ENCODE measurements around the gene RNF41. TPM values are rescaled to one million over a fixed set of nuclear protein-coding genes. Genes with fewer than 3 reads are reported as not detected.
A peak's percentile ranks its signal among the peaks of the same experiment; 100 is the strongest.

Gene RNF41
- total RNA-seq, 1 experiment from 2014 or later: 57.4 TPM

DNA sequence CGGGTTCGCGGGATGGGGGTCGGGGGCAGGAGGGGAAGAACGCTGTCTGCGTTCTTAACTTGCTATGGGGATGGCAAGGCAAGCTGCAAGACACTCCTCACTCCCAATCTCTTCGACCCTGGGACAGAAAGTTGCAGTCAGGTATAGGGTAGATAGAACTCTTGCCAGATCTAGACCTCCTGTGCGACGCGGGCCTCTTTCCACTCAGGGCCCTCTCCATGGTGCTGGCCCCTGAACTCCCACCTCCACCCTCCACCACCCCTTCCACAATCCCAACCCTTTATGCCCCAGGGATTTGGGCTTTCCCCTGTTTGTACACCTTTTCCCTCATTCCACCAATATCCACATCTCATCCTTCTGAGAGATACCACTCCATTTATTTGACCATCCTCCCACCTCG lies 3.2 kb upstream of the RNF41 start (continued):
- TF ChIP-seq, protein P1, sequence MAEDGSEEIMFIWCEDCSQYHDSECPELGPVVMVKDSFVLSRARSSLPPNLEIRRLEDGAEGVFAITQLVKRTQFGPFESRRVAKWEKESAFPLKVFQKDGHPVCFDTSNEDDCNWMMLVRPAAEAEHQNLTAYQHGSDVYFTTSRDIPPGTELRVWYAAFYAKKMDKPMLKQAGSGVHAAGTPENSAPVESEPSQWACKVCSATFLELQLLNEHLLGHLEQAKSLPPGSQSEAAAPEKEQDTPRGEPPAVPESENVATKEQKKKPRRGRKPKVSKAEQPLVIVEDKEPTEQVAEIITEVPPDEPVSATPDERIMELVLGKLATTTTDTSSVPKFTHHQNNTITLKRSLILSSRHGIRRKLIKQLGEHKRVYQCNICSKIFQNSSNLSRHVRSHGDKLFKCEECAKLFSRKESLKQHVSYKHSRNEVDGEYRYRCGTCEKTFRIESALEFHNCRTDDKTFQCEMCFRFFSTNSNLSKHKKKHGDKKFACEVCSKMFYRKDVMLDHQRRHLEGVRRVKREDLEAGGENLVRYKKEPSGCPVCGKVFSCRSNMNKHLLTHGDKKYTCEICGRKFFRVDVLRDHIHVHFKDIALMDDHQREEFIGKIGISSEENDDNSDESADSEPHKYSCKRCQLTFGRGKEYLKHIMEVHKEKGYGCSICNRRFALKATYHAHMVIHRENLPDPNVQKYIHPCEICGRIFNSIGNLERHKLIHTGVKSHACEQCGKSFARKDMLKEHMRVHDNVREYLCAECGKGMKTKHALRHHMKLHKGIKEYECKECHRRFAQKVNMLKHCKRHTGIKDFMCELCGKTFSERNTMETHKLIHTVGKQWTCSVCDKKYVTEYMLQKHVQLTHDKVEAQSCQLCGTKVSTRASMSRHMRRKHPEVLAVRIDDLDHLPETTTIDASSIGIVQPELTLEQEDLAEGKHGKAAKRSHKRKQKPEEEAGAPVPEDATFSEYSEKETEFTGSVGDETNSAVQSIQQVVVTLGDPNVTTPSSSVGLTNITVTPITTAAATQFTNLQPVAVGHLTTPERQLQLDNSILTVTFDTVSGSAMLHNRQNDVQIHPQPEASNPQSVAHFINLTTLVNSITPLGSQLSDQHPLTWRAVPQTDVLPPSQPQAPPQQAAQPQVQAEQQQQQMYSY (CRISPR knock-in tag; IDR thresholded peaks at IDR 0.05): no peak
- TF ChIP-seq FOXJ3 (CRISPR knock-in tag; IDR thresholded peaks at IDR 0.05; ENCODE audit: borderline replicate concordance): no peak
- no peak for TF ChIP-seq MYBL2 (CRISPR knock-in tag; IDR thresholded peaks at IDR 0.05)
- TF ChIP-seq GRHL2 (CRISPR knock-in tag; IDR thresholded peaks at IDR 0.05; ENCODE audit: insufficient replicate concordance, severe bottlenecking): no peak
- TF ChIP-seq, protein P2, sequence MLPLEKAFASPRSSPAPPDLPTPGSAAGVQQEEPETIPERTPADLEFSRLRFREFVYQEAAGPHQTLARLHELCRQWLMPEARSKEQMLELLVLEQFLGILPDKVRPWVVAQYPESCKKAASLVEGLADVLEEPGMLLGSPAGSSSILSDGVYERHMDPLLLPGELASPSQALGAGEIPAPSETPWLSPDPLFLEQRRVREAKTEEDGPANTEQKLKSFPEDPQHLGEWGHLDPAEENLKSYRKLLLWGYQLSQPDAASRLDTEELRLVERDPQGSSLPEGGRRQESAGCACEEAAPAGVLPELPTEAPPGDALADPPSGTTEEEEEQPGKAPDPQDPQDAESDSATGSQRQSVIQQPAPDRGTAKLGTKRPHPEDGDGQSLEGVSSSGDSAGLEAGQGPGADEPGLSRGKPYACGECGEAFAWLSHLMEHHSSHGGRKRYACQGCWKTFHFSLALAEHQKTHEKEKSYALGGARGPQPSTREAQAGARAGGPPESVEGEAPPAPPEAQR (CRISPR knock-in tag; IDR thresholded peaks at IDR 0.05): no peak
- TF ChIP-seq, protein P3, sequence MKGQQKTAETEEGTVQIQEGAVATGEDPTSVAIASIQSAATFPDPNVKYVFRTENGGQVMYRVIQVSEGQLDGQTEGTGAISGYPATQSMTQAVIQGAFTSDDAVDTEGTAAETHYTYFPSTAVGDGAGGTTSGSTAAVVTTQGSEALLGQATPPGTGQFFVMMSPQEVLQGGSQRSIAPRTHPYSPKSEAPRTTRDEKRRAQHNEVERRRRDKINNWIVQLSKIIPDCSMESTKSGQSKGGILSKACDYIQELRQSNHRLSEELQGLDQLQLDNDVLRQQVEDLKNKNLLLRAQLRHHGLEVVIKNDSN (CRISPR knock-in tag; IDR thresholded peaks at IDR 0.05): no peak
- TF ChIP-seq, protein P4, sequence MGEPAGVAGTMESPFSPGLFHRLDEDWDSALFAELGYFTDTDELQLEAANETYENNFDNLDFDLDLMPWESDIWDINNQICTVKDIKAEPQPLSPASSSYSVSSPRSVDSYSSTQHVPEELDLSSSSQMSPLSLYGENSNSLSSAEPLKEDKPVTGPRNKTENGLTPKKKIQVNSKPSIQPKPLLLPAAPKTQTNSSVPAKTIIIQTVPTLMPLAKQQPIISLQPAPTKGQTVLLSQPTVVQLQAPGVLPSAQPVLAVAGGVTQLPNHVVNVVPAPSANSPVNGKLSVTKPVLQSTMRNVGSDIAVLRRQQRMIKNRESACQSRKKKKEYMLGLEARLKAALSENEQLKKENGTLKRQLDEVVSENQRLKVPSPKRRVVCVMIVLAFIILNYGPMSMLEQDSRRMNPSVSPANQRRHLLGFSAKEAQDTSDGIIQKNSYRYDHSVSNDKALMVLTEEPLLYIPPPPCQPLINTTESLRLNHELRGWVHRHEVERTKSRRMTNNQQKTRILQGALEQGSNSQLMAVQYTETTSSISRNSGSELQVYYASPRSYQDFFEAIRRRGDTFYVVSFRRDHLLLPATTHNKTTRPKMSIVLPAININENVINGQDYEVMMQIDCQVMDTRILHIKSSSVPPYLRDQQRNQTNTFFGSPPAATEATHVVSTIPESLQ (CRISPR knock-in tag; IDR thresholded peaks at IDR 0.05): no peak
- TF ChIP-seq, protein P5, sequence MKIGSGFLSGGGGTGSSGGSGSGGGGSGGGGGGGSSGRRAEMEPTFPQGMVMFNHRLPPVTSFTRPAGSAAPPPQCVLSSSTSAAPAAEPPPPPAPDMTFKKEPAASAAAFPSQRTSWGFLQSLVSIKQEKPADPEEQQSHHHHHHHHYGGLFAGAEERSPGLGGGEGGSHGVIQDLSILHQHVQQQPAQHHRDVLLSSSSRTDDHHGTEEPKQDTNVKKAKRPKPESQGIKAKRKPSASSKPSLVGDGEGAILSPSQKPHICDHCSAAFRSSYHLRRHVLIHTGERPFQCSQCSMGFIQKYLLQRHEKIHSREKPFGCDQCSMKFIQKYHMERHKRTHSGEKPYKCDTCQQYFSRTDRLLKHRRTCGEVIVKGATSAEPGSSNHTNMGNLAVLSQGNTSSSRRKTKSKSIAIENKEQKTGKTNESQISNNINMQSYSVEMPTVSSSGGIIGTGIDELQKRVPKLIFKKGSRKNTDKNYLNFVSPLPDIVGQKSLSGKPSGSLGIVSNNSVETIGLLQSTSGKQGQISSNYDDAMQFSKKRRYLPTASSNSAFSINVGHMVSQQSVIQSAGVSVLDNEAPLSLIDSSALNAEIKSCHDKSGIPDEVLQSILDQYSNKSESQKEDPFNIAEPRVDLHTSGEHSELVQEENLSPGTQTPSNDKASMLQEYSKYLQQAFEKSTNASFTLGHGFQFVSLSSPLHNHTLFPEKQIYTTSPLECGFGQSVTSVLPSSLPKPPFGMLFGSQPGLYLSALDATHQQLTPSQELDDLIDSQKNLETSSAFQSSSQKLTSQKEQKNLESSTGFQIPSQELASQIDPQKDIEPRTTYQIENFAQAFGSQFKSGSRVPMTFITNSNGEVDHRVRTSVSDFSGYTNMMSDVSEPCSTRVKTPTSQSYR (CRISPR knock-in tag; IDR thresholded peaks at IDR 0.05): no peak
- no peak for TF ChIP-seq MXD4 (CRISPR knock-in tag; IDR thresholded peaks at IDR 0.05; ENCODE audit: borderline replicate concordance)
- TF ChIP-seq GTF2I (CRISPR knock-in tag; conservative IDR thresholded peaks at IDR 0.05): no peak
- no peak for TF ChIP-seq IRF2 (CRISPR knock-in tag; IDR thresholded peaks at IDR 0.05; ENCODE audit: borderline replicate concordance, low read depth)
- TF ChIP-seq, protein P6, sequence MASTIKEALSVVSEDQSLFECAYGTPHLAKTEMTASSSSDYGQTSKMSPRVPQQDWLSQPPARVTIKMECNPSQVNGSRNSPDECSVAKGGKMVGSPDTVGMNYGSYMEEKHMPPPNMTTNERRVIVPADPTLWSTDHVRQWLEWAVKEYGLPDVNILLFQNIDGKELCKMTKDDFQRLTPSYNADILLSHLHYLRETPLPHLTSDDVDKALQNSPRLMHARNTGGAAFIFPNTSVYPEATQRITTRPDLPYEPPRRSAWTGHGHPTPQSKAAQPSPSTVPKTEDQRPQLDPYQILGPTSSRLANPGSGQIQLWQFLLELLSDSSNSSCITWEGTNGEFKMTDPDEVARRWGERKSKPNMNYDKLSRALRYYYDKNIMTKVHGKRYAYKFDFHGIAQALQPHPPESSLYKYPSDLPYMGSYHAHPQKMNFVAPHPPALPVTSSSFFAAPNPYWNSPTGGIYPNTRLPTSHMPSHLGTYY (CRISPR knock-in tag; IDR thresholded peaks at IDR 0.05): no peak
- no peak for TF ChIP-seq SP1 (CRISPR knock-in tag; conservative IDR thresholded peaks at IDR 0.05)

DNA sequence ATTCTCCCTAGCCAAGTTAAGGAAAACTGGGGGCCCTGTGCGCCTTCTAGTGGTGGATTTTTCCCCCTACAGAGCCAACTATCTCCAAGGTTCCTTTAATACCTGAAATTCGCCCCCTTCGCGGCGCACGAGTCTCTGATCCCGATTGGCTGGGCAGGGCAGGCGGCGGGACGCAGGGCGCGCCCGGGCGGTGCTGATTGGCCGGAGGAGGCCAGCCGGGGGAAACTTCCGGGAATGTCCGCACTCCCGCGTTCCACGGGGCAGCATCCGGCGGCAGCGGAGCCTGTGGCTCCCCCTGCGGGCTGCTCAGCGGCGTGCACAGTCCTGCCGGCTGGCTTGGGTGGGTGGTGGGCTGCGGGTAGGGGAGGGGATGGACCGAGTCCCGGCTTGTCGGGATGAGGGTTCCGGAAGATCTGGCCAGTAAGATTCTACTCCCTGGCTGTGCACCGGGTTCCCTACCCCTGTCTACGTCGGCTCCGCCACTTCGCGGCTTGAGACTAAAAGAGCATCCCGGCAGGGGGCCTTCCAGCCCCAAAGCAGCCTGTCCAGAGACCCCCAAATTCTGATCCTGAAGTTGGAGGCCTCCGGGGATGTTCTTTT lies 2.5 kb upstream of the RNF41 start, which contains the start of gene NABP2:
TSS of gene NABP2 (plus strand) at position 241 of the 600 bp plus-strand sequence. CDS start 515 bp downstream, outside the sequence.
- DNase-seq (ENCODE audit: low spot score) (peak; percentile 99), ATAC-seq (peak; percentile 78)
- peaks cover 33% of the 10 kb centered on the region for H3K4me1 Mint-ChIP-seq
- peak within 1 kb of the TSS; percentile 98 for H3K4me3 Mint-ChIP-seq
- ChIA-PET CTCF (interaction anchor here (1.1 to 3.1 kb wide), 2 partner anchors 17 to 34 kb away, joined by 6 to 35 read pairs; partner anchors contain the start of gene ANKRD52), POLR2A (no interaction called here)
- H3K9me3 Mint-ChIP-seq: no peaks in the 10 kb centered on the region
- H3K27ac Mint-ChIP-seq: peak within 1 kb of the TSS; percentile 97
- no peaks in the 10 kb centered on the region for H3K27me3 Mint-ChIP-seq (ENCODE audit: low read depth)
- peaks cover 7% of the 10 kb centered on the region for H3K36me3 Mint-ChIP-seq
- TF ChIP-seq NFATC4 (CRISPR knock-in tag; IDR thresholded peaks at IDR 0.05) (no peak), SMAD4 (CRISPR knock-in tag; IDR thresholded peaks at IDR 0.05) (no peak), CREB1 (CRISPR knock-in tag; IDR thresholded peaks at IDR 0.05) (no peak), RORB (CRISPR knock-in tag; IDR thresholded peaks at IDR 0.05) (no peak)
- TF ChIP-seq, protein P7, sequence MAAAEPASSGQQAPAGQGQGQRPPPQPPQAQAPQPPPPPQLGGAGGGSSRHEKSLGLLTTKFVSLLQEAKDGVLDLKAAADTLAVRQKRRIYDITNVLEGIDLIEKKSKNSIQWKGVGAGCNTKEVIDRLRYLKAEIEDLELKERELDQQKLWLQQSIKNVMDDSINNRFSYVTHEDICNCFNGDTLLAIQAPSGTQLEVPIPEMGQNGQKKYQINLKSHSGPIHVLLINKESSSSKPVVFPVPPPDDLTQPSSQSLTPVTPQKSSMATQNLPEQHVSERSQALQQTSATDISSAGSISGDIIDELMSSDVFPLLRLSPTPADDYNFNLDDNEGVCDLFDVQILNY (CRISPR knock-in tag; IDR thresholded peaks at IDR 0.05): peak; percentile 92
- TF ChIP-seq, protein P8, sequence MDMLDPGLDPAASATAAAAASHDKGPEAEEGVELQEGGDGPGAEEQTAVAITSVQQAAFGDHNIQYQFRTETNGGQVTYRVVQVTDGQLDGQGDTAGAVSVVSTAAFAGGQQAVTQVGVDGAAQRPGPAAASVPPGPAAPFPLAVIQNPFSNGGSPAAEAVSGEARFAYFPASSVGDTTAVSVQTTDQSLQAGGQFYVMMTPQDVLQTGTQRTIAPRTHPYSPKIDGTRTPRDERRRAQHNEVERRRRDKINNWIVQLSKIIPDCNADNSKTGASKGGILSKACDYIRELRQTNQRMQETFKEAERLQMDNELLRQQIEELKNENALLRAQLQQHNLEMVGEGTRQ (CRISPR knock-in tag; IDR thresholded peaks at IDR 0.05): no peak; the same call in 1 of the 2 replicates
- TF ChIP-seq, protein P9, sequence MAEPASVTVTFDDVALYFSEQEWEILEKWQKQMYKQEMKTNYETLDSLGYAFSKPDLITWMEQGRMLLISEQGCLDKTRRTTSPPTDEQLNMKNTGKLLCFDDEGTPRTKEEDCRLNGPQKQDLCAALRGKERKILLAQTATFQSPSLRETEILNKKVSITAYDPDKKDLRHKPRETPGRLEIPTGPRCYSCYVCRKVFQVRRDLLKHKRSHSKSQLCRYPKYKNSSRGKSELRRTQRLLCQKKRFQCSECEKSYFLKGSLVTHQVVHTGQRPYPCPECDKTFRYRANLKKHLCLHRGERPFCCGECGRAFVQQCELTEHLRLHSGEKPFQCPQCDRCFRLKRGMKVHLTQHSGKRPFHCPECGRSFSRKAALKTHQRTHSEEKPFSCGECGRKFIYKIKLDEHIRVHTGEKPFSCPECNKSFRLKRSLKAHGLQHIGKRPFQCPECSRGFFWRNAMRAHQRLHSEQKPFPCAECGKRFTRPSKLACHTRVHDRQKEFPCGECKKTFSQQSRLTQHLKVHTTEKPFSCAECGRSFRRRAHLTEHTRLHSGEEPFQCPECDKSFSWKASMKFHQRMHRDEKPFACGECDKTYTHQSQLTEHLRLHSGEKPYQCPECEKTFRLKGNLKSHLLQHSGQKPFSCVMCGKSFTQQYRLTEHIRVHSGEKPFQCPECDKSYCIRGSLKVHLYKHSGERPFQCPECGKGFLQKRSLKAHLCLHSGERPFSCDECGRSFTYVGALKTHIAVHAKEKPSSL (CRISPR knock-in tag; conservative IDR thresholded peaks at IDR 0.05): no peak

Measured in WTC11 (cell line).